Cardiac muscle cell (in vitro differentiated cells and primary cell): ENCODE data around the gene TNRC18. TPM values are rescaled to one million over a fixed set of nuclear protein-coding genes. Genes with fewer than 3 reads are reported as not detected.

ENCODE experiments used
- DNase-seq, 2 donors: peaks; one replicate each; pipeline versions ENCODE4 v3.0.0 to v3.0.0-alpha.2; 2010 to 2017; ENCODE audit warnings: low read depth in 1 of 2, low spot score in 1 of 2
- H3K27ac ChIP-seq: fragments of 200-600 bp; sonication (generic); 2 replicates; pipeline ENCODE4 v1.5.1; 2016
- H3K27me3 ChIP-seq: fragments of 200-600 bp; sonication (generic); 2 replicates; pipeline ENCODE4 v1.6.0; 2016; ENCODE audit warnings: control low read depth
- H3K36me3 ChIP-seq: fragments of 200-600 bp; sonication (generic); 2 replicates; pipeline ENCODE4 v1.5.1; 2016; ENCODE audit warnings: control low read depth
- H3K4me1 ChIP-seq: fragments of 200-600 bp; sonication (generic); 2 replicates; pipeline ENCODE4 v1.8.1; 2017; ENCODE audit warnings: low read depth, mild to moderate bottlenecking, mixed run types
- H3K4me3 ChIP-seq: fragments of 200-600 bp; sonication (generic); 2 replicates; pipeline ENCODE4 v1.5.1; 2016; ENCODE audit warnings: mild to moderate bottlenecking
- H3K9me3 ChIP-seq: fragments of 200-600 bp; sonication (generic); 2 replicates; pipeline ENCODE4 v1.5.1; 2017; ENCODE audit warnings: low read depth, mild to moderate bottlenecking, control low read depth
- CTCF ChIP-seq: IDR thresholded peaks from 2 replicates; pipeline ENCODE4 v1.5.1; 2012; ENCODE audit warnings: low read depth, mild to moderate bottlenecking, low read length
- polyA plus RNA-seq: library from polyadenylated mRNA; unstranded; fragments of >200 nt; fragmentation: Nextera tagmentation; extraction: Ambion mirVana; gene quantifications from 2 replicates; pipeline ENCODE4 v1.2.1, GENCODE V29; 2016
- total RNA-seq: library from RNA; depleted of rRNA; stranded (reverse); fragments of >200 nt; gene quantifications from 2 replicates; pipeline ENCODE4 v1.2.3, GENCODE V29; 2016

The TNRC18 gene
- total and polyA plus RNA-seq, 2 experiments from 2014 or later, result 15.1 to 180 TPM

- H3K9me3 ChIP-seq, result no peaks in the 10 kb centered on the region
- H3K4me3 ChIP-seq, result peak overlapping the region; percentile 96
- no peaks in the 10 kb centered on the region for H3K27me3 ChIP-seq
- no peaks in the 10 kb centered on the region for H3K36me3 ChIP-seq
- peaks cover 12% of the 10 kb centered on the region for H3K4me1 ChIP-seq
- no peak for TF ChIP-seq CTCF
- peak; percentile 90 to 91 for DNase-seq
- peak overlapping the region; percentile 99 for H3K27ac ChIP-seq
These were observed 2.0 kb upstream of the TNRC18 start for GRCh38 chr7:5425507-5426225.

GRCh38 chr7:5424749-5425506 lies 1.3 kb upstream of the TNRC18 start:
- H3K27me3 ChIP-seq, result no peaks in the 10 kb centered on the region
- peaks cover 5% of the 10 kb centered on the region for H3K4me1 ChIP-seq
- H3K9me3 ChIP-seq, result no peaks in the 10 kb centered on the region
- no peak for TF ChIP-seq CTCF
- DNase-seq, result peak; percentile 32 to 70
- H3K36me3 ChIP-seq, result no peaks in the 10 kb centered on the region
- H3K27ac ChIP-seq, result peak overlapping the region; percentile 99
- peak overlapping the region; percentile 96 for H3K4me3 ChIP-seq

- Histone ChIP-seq H3K27ac (peak overlapping the region; percentile 99), H3K27me3 (no peaks in the 10 kb centered on the region), H3K9me3 (no peaks in the 10 kb centered on the region), H3K4me1 (peaks cover 6% of the 10 kb centered on the region), H3K36me3 (no peaks in the 10 kb centered on the region), H3K4me3 (peak overlapping the region; percentile 96)
- TF ChIP-seq CTCF, result no peak
- DNase-seq, result peak; percentile 99 to 100
These were observed 528 bp upstream of the TNRC18 start for GRCh38 chr7:5423976-5424748.

- Histone ChIP-seq H3K36me3 (no peaks in the 10 kb centered on the region), H3K27ac (peak overlapping the region; percentile 100), H3K4me1 (peaks cover 16% of the 10 kb centered on the region), H3K27me3 (no peaks in the 10 kb centered on the region), H3K4me3 (peak overlapping the region; percentile 94), H3K9me3 (no peaks in the 10 kb centered on the region)
- peak; percentile 7 for TF ChIP-seq CTCF
- DNase-seq, result peak; percentile 38 to 50
These were observed 983 bp downstream of the TNRC18 start for GRCh38 chr7:5422396-5423305.
